ENCODE measurements around the gene SFTPA1.
"Not testable (repeated sequence)": the region's sequence is repeated elsewhere in the genome, so short reads cannot be mapped to it uniquely, and the experiment has no call there.

DNA sequence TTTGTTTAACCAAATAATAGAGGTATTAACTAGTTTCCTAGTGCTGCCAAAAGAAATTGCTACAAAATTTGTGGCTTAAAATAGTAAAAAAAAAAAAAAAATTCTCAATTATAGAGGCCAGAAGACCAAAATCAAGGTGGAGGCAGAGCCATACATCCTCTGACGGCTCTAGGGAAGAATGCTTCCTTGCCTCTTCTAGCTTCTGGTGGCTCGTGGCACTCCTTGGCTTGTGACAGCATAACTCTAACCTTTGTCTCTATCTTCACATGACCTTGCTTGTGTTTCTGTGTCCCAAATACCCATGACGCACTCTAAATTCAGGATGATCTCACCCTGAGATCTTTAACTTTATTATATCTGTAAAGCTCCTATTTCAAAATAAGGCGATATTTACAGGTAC lies 53.9 kb downstream of the SFTPA1 start:
- TF ChIP-seq, protein P1, sequence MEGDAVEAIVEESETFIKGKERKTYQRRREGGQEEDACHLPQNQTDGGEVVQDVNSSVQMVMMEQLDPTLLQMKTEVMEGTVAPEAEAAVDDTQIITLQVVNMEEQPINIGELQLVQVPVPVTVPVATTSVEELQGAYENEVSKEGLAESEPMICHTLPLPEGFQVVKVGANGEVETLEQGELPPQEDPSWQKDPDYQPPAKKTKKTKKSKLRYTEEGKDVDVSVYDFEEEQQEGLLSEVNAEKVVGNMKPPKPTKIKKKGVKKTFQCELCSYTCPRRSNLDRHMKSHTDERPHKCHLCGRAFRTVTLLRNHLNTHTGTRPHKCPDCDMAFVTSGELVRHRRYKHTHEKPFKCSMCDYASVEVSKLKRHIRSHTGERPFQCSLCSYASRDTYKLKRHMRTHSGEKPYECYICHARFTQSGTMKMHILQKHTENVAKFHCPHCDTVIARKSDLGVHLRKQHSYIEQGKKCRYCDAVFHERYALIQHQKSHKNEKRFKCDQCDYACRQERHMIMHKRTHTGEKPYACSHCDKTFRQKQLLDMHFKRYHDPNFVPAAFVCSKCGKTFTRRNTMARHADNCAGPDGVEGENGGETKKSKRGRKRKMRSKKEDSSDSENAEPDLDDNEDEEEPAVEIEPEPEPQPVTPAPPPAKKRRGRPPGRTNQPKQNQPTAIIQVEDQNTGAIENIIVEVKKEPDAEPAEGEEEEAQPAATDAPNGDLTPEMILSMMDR (IDR thresholded peaks at IDR 0.05; ENCODE audit: insufficient read depth, low read depth, low read length) = not testable (repeated sequence)
- TF ChIP-seq EZH2 (IDR thresholded peaks at IDR 0.05; ENCODE audit: insufficient read depth, low read length) = not testable (repeated sequence)

Measured in astrocyte (in vitro differentiated cells and primary cell).